ENCODE measurements around the gene PAK4.

Gene PAK4

DNA sequence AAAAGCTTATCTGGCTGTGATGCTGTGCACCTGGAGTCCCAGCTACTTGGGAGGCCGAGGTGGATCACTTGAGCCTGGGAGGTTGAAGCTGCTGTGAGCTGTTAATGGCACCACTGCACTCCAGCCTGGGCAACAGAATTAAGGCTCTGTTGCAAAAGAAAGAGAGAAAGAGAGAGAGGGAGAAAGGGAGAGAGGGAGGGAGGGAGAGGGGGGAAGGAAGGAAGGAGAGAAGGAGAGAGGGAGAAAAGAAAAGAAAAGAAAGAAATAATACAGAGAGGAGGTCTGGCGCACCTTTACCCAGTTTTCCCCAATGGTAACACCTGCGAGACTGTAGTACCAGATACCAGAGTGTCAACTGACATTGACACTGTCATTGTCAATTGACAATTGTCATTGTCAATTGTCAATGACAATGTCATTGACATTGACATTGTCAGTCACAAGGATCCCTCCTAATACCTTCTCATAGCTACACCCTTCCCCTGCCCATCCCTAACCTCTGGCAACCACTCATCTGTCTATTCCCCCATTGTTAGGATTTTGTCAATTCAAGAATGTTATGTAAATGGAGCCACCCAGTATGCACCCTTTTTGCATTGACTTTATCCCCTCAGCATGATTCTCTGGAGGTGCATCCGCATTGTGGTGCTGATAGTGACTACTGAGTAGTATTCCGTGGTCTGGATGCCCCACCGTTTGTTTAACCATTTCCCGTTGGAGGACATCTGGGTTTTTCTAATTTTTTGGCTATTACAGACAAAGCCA lies 21.3 kb downstream of the PAK4 start:
- no peak for DNase-seq (ENCODE audit: low read depth)

DNA sequence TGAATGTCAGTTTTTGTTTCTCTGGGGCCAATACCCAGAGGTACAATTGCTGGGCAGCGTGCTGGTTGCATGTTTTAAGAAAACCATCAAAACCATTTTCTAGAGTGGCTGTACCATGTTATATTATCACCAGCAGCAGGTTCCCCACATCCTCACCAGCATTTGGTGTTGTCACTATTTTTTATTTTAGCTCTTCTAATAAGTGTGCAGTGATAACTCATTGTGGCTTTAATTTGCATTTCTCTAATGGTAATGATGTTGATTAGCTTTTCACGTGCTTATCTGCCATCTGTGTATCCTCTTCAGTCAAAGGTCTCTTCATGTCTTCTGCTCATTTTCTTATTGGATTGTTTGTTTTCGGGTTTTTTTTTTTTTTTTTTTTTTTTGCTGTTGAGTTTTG lies 21.9 kb downstream of the PAK4 start:
- DNase-seq (ENCODE audit: low read depth): no peak

- DNase-seq (ENCODE audit: low read depth): no peak
Observed at GRCh38 chr19:39148939-39149529, 23.4 kb downstream of the PAK4 start.

GRCh38 chr19:39150235-39150634 lies 24.6 kb downstream of the PAK4 start:
- DNase-seq (ENCODE audit: low read depth): no peak

DNA sequence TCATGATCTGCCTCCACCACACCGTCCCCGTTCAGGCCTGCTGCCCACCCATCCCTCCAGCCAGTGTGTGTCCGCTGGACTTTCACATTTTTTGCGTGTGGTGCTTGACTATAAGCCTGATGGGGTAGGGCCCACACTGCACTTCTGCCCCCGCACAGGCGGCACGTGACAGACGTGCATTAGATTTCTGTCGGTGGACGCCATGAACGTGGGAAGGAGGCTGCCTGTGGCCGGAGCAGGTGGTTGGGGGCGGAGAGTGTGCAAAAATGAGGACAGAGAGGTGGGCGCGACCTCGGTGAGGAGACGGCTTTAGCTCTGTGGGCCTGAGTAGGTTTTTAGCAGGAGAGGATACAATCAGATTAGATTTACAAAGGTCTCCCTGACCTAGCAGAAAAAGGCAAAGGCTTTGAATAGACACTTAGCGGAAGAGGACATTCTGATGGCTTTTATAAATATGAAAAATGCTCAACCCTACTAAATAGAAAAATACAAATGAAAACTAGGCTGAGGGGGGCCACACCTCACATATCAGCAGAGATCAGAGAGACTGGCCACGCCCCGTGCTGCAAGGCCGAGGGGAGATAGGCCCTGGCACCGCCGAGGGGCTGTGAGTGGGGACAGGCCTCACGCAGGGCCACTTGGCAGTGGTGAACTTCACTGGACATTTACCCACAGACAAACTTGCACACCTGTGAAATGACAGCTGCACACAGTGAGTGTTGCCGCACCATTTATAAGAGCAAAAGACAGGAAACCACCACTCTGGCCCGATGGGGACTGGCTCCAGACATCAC lies 25.4 kb downstream of the PAK4 start:
- no peak for DNase-seq (ENCODE audit: low read depth)

DNA sequence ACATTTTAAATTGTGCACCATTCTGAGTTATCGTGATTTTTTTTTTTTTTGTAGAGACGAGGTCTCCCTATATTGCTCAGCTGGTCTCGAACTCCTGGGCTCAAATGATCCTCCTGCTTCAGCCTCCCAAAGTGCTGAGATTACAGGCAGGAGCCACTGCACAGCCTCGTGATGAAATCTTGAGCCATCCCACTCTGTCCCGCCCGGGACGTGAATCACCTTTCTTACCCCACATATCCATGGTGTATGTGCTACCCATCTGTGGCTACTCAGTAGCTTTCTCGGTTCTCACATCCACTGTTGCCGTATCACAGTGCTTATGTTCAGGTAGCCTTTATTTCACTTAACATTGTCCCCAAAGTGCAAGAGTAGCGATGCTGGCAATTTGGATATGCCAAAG lies 26.5 kb downstream of the PAK4 start:
- DNase-seq (ENCODE audit: low read depth): no peak

GRCh38 chr19:39154100-39154628 lies 28.6 kb downstream of the PAK4 start:
- DNase-seq (ENCODE audit: low read depth): no peak

DNA sequence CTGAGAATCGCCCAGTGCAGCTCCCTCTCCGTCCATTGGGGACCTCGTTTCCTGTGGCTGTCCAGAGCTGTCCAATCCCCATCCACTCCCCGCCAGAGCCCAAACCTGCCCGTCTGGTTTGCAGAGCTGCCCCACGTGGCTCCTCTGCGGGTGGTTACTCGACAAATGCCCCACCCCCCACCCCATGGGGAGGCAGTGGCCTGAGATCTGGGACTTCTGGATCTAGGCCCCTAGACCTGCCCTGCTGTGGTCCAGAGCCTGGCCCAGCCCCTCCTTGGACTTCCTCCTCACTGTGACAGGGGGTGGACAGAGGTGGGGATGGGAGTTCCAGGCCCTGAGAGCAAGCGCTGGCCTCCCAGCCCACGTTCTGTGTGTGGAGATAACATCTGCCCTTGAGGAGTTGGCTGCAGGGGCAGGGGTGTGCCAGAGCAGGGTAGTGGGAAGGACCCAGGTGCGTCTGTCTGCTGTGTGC lies 29.1 kb downstream of the PAK4 start:
- DNase-seq (ENCODE audit: low read depth): no peak

DNA sequence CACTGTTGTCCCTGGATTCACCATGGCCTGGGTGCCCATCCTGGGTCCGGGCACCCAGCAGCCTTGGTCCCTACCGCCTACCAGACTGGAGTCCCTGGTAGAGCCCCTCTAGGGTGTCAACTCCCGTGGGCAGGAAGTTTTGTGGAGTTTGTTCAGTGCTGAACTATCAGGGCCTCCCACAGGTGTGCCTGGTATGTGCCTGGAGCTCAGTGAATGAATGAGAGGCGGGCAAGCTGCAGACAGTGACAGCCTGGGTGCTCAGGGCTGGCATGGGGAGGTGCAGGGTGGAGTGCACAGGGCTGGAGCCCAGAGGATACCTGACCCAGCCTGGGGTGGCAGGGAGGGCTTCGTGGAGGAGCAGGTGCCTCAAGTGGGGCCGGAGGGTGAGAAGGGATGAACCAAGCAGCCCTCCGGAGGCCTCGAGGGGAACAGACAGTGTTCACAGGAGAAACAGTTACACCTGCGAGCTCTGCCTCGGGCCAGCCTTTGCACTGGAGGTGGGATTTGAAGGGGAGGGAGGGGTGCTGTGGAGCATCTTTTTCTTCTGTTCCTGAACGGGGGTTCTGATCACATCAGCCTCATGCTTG lies 29.6 kb downstream of the PAK4 start:
- DNase-seq (ENCODE audit: low read depth): no peak

GRCh38 chr19:39155741-39156140 lies 30.2 kb downstream of the PAK4 start:
- DNase-seq (ENCODE audit: low read depth): no peak

- peak; percentile 11 for DNase-seq (ENCODE audit: low read depth)
Observed at GRCh38 chr19:39156326-39157230, 31.0 kb downstream of the PAK4 start.

DNA sequence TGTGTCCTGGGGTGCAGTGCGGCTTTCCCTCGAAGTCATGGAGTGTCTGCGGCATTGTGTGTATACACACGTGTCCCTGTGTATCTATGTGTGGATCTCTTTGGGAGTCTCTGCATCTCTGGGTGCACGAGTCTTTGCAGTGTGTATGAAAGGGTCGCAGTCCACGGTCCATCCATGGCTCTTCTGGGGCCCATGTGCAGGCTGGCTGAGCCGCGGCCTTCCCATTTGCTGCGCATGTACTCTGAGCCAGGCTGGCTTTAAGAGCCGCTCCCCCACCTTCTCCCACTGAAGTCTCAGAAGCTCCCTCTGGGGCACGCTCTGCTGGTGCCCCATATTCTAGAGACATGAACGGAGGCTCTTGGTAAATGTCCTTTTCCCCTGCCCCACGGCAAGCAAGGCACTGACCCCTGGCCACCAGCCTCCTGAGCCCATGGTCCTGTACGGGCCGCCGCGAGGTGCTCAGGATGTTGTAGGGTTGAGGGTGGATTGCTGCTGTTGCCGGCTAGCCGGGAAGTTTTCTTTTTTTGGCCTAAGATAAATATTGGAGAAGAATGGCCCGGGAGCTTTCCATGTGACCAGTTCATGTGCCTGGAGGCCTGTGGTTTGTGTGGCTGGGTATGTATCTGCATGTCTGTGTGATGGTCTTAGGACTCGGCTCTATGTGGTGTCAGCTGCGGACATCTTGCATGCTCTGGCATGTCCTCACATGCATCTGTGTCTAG lies 31.9 kb downstream of the PAK4 start:
- no peak for DNase-seq (ENCODE audit: low read depth)

- DNase-seq (ENCODE audit: low read depth): no peak
Observed at GRCh38 chr19:39157997-39158389, 32.4 kb downstream of the PAK4 start.

DNA sequence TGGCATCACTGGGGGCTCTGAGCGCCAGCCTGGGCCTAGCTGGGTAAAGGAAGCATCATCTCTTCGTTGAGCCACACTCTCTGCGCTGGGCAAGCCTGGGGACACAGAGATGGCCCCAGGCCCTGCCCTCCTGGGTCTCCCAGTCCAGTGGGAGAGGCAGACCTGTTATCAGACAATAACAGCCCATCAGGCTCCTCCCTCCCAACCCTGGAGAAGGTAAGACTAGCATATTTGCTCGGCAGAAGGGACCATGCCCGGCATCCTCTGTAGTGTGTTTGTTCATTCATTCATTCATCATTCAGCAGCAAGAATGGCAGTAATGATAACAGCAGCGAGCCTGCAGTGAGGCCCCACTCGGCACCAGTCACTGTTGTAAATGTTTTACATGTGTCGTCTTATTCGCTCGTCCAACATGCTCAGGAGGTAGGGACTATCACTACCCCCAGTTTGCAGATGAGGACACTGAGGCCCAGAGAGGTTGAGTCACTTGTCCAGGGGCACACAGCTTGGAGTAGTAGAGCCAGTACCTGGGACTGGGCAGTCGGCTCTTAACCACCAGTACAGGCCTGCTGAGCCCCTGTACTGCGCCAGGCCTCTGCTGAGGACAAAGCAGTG lies 33.2 kb downstream of the PAK4 start:
- DNase-seq (ENCODE audit: low read depth): no peak

GRCh38 chr19:39160523-39160861 lies 34.9 kb downstream of the PAK4 start:
- DNase-seq (ENCODE audit: low read depth): no peak

- DNase-seq (ENCODE audit: low read depth): no peak
Observed at GRCh38 chr19:39160889-39161672, 35.5 kb downstream of the PAK4 start.

- no peak for DNase-seq (ENCODE audit: low read depth)
Observed at GRCh38 chr19:39162441-39163043, 37.0 kb downstream of the PAK4 start.

- no peak for DNase-seq (ENCODE audit: low read depth)
Observed at GRCh38 chr19:39163621-39164020, 38.0 kb downstream of the PAK4 start.

DNA sequence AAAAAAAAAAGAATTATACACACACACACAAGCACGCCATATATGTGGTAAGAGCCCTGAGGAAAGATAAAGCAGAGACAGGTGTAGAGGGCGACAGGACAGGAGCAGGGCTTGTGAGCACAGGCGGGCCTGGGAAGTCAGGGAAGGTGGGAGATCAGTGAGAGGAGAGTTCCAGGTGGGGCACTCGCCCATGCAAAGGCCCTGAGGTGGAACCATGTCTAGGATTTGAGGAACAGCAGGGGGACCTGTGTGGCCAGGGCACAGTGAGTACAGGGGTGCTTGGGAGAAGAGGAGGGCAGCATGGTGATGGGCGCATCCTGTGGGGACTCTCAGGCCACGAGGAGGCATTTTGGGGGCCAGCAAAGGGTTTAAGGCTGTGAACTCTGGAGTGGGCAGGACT lies 38.7 kb downstream of the PAK4 start:
- DNase-seq (ENCODE audit: low read depth): no peak

Data from activated T-cell treated with anti-CD3 and anti-CD28 coated beads for 48 hours (primary cell).